Endodermal cell (in vitro differentiated cells): ENCODE results near the gene CAMTA1. TPM values are rescaled to one million over a fixed set of nuclear protein-coding genes. Genes with fewer than 3 reads are reported as not detected.

Experiments
- DNase-seq: peaks from one replicate; pipeline ENCODE4 v3.0.0-alpha.2; 2017
- H3K27ac ChIP-seq: 2 replicates; pipeline ENCODE4 v1.5.1; 2013; ENCODE audit warnings: mild to moderate bottlenecking, low read depth, low read length, moderate library complexity
- H3K27me3 ChIP-seq: 2 replicates; pipeline ENCODE4 v1.6.1; 2013; ENCODE audit warnings: mild to moderate bottlenecking, low read length, moderate library complexity; ENCODE audit not compliant: insufficient read depth, control insufficient read depth, poor library complexity, severe bottlenecking
- H3K36me3 ChIP-seq: 2 replicates; pipeline ENCODE4 v1.7.0; 2013; ENCODE audit warnings: mild to moderate bottlenecking, low read length, moderate library complexity; ENCODE audit not compliant: control insufficient read depth, insufficient read depth
- H3K4me1 ChIP-seq: one replicate; pipeline ENCODE4 v1.7.0; 2013; ENCODE audit warnings: low read length; ENCODE audit not compliant: control insufficient read depth, insufficient read depth
- H3K4me3 ChIP-seq: 2 replicates; pipeline ENCODE4 v1.5.1; 2013; ENCODE audit warnings: mild to moderate bottlenecking, low read length, moderate library complexity
- H3K9ac ChIP-seq: 2 replicates; pipeline ENCODE4 v1.6.1; 2013; ENCODE audit warnings: mild to moderate bottlenecking, low read length, moderate library complexity; ENCODE audit not compliant: poor library complexity, severe bottlenecking; ENCODE audit errors: extremely low read depth
- H3K9me3 ChIP-seq: 2 replicates; pipeline ENCODE4 v1.6.1; 2013; ENCODE audit warnings: mild to moderate bottlenecking, low read length, moderate library complexity; ENCODE audit not compliant: control insufficient read depth
- H3K27ac Mint-ChIP-seq: 2 replicates; pipeline ENCODE4 v1.8.0; 2020; ENCODE audit warnings: mixed read lengths
- H3K27me3 Mint-ChIP-seq: 2 replicates; pipeline ENCODE4 v1.8.0; 2021; ENCODE audit warnings: mild to moderate bottlenecking, mixed read lengths; ENCODE audit not compliant: insufficient read depth
- H3K36me3 Mint-ChIP-seq: 2 replicates; pipeline ENCODE4 v1.8.0; 2020; ENCODE audit warnings: low read depth, mixed read lengths
- H3K4me1 Mint-ChIP-seq: 2 replicates; pipeline ENCODE4 v1.8.0; 2020; ENCODE audit warnings: mixed read lengths
- H3K4me3 Mint-ChIP-seq: 2 replicates; pipeline ENCODE4 v1.8.0; 2020; ENCODE audit warnings: mild to moderate bottlenecking, moderate library complexity, mixed read lengths
- H3K9me3 Mint-ChIP-seq: 2 replicates; pipeline ENCODE4 v1.8.0; 2020; ENCODE audit warnings: mild to moderate bottlenecking, mixed read lengths
- CTCF ChIP-seq: fragments of 200-600 bp; sonication (generic); conservative IDR thresholded peaks from 2 replicates; pipeline ENCODE4 v1.5.0; 2021; ENCODE audit warnings: antibody characterized with exemption, mild to moderate bottlenecking
- WGBS, 2 experiments: methylation state at CpG; one replicate each; pipeline versions ENCODE4 v1.1.5 to v1.1.7; 2013; ENCODE audit warnings: missing lambda C conversion rate in 2 of 2, mixed read lengths in 1 of 2; ENCODE audit not compliant: insufficient coverage in 1 of 2, insufficient read length in 1 of 2; 5-methylcytosine and 5-hydroxymethylcytosine counted together
- total RNA-seq, 2 donors: library from RNA; stranded (reverse); fragmentation: NEBNext Ultra II Directional in 1 of 2; extraction: Animal tissue kit (Norgen Biotek cat#: 25700) in 1 of 2; gene quantifications; 2 replicates in 1 of 2; 3 replicates in 1 of 2; pipeline ENCODE4 v1.2.1, GENCODE V29; 2021

The CAMTA1 gene
- total RNA-seq, 2 donors from 2014 or later = 123 to 137 TPM

DNA sequence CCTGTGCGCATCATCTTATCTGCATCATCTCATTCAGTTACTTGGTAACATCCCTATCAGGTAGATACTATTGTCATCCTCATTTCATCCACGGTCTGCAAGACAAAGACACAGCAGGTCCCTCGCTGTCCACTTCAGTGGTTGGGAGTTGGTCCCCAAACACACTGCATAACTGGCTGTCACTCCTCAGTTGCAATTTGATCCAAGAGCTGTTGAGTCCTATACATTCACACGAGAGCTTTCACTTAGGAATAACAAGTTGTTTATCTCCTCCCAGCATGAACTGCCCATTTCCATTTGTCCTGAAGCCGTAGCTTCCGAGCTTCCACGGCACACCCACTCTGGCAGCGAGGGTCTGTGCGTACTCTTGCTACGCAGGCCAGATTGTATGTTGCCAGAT, 472.0 kb downstream of the CAMTA1 start:
- Histone ChIP-seq H3K27me3 (no peaks in the 10 kb centered on the region), H3K36me3 (no peaks in the 10 kb centered on the region), H3K9ac (no peak overlapping the region), H3K9me3 (no peaks in the 10 kb centered on the region), H3K27ac (no peak overlapping the region), H3K4me3 (no peak overlapping the region), H3K4me1 (no peaks in the 10 kb centered on the region)
- DNase-seq = no peak
- TF ChIP-seq CTCF = no peak
- H3K36me3 Mint-ChIP-seq = no peaks in the 10 kb centered on the region
- no peaks in the 10 kb centered on the region for H3K27me3 Mint-ChIP-seq
- no peak overlapping the region for H3K27ac Mint-ChIP-seq
- no peak overlapping the region for H3K4me3 Mint-ChIP-seq
- no peaks in the 10 kb centered on the region for H3K9me3 Mint-ChIP-seq
- WGBS, 2 experiments = 58 to 84% methylated on average over 8 to 10 of the region's 10 CpGs
- no peaks in the 10 kb centered on the region for H3K4me1 Mint-ChIP-seq

DNA sequence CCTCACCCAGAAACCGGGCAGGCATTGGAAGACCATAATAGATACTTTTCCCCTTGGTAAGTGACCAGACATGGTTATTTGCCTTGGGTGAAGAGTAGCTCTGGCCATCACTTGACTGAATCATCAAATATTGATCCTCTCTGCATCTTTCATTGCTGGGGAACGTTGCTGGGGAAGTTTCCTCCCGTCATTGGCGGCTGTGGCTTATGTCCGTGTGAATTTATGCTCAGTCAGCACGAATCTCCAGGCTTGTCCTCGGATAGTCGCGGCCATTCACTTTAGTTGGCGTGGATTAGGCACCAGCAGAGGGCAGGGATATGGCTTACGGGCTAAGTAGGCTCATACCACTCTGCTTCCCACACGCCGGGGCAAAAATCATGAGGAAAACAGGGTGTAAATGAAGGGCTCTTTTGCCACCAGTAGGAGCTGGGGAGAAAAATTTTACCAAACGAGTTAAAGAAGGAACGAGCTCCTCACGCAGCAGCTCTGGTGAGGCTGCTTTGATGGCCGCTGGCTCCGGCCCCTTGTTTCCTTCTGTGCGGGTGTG, 473.4 kb downstream of the CAMTA1 start:
- Histone ChIP-seq H3K4me1 (no peaks in the 10 kb centered on the region), H3K27me3 (no peaks in the 10 kb centered on the region), H3K9ac (no peak overlapping the region), H3K4me3 (no peak overlapping the region), H3K9me3 (no peaks in the 10 kb centered on the region), H3K27ac (no peak overlapping the region), H3K36me3 (no peaks in the 10 kb centered on the region)
- H3K4me3 Mint-ChIP-seq = no peak overlapping the region
- H3K4me1 Mint-ChIP-seq = no peaks in the 10 kb centered on the region
- 85 to 94% methylated on average over 12 to 19 of the region's 19 CpGs for WGBS, 2 experiments
- DNase-seq = no peak
- TF ChIP-seq CTCF = no peak
- H3K27me3 Mint-ChIP-seq = no peaks in the 10 kb centered on the region
- H3K27ac Mint-ChIP-seq = no peak overlapping the region
- H3K36me3 Mint-ChIP-seq = no peaks in the 10 kb centered on the region
- no peaks in the 10 kb centered on the region for H3K9me3 Mint-ChIP-seq

GRCh38 chr1:7259955-7260354, 474.7 kb downstream of the CAMTA1 start:
- no peaks in the 10 kb centered on the region for H3K4me1 Mint-ChIP-seq
- H3K27me3 ChIP-seq = no peaks in the 10 kb centered on the region
- H3K36me3 ChIP-seq = no peaks in the 10 kb centered on the region
- WGBS, 2 experiments = 93 to 94% methylated on average over 3 to 4 of the region's 5 CpGs
- H3K9me3 ChIP-seq = no peaks in the 10 kb centered on the region
- no peak overlapping the region for H3K27ac ChIP-seq
- H3K4me3 ChIP-seq = no peak overlapping the region
- no peaks in the 10 kb centered on the region for H3K4me1 ChIP-seq
- no peaks in the 10 kb centered on the region for H3K9me3 Mint-ChIP-seq
- H3K4me3 Mint-ChIP-seq = no peak overlapping the region
- DNase-seq = no peak
- TF ChIP-seq CTCF = no peak
- no peak overlapping the region for H3K27ac Mint-ChIP-seq
- no peaks in the 10 kb centered on the region for H3K36me3 Mint-ChIP-seq
- no peaks in the 10 kb centered on the region for H3K27me3 Mint-ChIP-seq
- no peak overlapping the region for H3K9ac ChIP-seq
